Stimulated activated CD8-positive, alpha-beta memory T cell treated with anti-CD3 and anti-CD28 coated beads, Interleukin-15, amount 100 ng/mL, for 48 hours (primary cell): ENCODE measurements around the gene DACT2.
A peak's percentile ranks its signal among the peaks of the same experiment; 100 is the strongest.
"Not testable (repeated sequence)": the region's sequence is repeated elsewhere in the genome, so short reads cannot be mapped to it uniquely, and the experiment has no call there.

Source experiments
- DNase-seq, 2 donors: peaks; one replicate each; pipeline ENCODE4 v3.0.0-alpha.2; 2020; ENCODE audit warnings: low read depth in 2 of 2

The DACT2 gene

GRCh38 chr6:168302534-168302933 is 17.0 kb downstream of the DACT2 start:
- DNase-seq, result no peak

GRCh38 chr6:168301648-168302398 is 17.8 kb downstream of the DACT2 start:
- DNase-seq, result no peak

- DNase-seq, result no peak
These were observed 18.5 kb downstream of the DACT2 start for GRCh38 chr6:168300975-168301647.

- DNase-seq, result no peak
These were observed 19.8 kb downstream of the DACT2 start for GRCh38 chr6:168299541-168300511.

DNA sequence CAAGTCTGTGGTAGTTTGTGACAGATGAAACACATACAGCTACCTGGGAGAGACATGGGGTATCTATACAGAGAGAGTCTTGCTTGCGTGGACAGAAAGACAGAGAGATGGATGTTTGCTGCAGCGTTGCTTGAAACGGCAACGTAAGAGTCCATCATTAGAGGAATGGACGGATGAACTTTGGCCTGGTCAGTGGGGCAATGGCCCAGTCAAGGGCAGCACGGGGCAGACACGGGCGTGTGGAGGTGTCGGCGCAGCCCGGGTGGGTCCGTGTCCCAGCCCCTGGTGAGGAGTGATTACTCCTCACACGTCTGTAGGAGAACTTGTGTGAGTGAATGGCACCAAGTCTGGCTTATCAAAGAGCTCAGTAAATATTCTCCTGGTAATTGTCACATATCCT is 21.9 kb downstream of the DACT2 start:
- DNase-seq, result no peak

- DNase-seq, result no peak
These were observed 24.7 kb downstream of the DACT2 start for GRCh38 chr6:168294901-168295300.

DNA sequence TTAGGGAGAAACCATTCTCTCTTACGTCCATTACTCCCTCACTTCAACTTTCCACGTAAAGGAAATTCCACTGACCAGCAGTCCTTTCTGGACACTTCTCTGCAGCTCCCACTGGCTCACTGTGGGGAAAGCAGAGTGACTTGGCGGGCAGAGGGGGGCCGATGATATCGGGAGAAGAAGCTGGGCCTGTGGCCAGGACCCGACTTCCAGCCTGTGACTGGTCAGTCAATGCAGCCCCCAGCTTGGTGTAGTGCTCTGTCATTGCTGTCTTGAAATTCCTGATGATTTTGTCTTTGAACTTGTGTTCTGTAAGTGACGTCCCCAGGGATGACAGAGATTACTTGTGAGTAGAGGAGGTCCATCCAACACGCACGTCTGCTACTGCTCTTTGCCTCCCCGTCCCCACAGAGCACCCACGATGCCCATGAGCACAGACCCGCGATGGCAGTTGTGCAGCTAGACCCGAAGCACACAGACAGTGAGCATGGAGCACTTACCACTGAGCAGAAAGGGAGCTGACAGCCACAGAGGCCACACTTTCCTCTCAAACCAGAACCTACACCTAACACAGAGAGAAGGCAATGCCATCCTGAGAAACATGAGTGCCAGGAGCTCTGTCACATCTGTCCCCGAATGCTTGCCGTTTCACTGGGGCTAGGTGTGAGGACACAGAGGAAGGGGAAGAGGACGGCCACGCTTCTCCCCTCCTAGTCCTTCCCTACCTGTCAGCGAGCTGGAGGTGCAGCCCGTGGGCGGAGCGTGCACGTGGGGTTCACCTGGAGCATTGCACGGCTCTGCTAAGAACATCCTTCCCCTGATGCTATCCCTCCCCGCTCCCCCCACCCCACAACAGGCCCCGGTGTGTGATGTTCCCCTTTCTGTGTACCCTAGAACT is 25.7 kb downstream of the DACT2 start:
- no peak for DNase-seq

DNA sequence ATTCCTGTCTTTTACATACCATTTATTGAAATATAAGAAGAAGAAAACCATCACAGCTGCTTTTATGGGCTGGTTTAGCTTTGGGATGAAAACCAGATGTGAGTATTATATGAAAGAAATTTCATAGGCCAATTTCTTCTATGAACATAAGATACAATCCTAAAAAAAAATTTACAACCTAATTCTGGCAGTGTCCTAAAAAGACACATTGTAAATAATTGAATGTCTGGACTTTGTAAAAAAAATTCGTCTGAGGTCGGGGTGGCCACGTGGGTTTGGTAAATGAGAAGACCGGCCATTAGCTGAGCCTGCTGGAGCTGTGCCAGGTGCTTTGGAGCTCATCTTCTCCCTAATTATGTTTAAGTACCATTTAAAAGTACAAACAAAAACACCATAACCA is 26.8 kb downstream of the DACT2 start:
- DNase-seq, result no peak

GRCh38 chr6:168291450-168291849 is 28.1 kb downstream of the DACT2 start:
- no peak for DNase-seq

- no peak for DNase-seq
These were observed 29.5 kb downstream of the DACT2 start for GRCh38 chr6:168290095-168290494.

DNA sequence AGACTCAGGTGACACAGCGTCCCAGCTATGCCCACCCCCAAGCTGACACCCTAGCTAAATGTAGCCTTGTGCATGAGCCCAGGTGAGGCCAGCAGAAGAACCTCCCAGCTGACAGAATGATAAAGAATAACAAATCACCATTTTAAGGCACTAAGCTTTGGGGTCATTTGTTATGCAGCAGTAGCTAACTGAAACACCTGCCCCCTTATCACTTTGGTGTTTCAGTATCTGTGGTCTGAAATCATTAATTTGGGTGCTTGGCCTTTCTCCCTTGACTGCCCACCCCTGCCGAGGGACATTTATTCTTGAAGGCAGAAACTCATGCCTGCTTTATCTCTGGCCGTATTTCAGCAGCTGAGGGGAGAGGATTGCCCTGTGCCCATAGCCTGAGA is 30.0 kb downstream of the DACT2 start:
- no peak for DNase-seq

DNA sequence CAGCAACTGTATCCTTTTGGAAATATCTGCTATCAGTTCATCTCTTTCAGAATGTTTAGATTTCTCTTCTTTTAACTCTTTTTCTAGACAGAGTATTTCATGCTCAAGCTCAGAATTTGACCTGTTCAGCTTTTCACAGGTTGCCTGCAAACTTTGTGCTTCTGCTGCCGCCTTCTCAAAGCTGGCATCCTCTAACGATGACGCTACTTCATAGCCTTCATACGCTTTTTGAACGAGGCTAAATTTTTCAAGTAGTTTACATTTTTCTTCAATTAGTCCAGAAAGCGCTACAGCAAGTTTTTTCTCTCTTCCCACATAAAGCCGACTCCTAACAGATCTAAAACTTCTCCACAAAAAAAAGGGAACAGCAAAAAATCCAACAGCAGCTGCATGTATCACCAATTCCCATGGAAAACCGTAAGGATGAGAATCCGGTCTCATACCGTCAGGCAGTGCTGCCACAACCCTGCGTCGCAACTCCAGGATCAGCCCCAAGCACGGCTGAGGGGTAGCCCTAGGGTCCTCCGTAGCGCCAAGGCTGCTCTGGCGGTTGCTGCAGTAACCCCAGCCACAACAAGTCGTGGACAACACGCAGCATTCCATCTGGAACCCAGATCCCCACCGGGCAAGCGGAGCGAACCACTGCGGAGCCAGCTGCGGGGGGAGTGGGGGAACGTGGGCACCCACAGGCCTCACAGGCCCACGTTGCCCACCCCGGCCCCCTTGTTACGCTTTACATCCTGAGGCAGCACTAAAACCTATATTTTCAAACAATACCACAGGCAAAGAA is 30.6 kb downstream of the DACT2 start:
- no peak for DNase-seq

GRCh38 chr6:168287460-168287859 is 32.1 kb downstream of the DACT2 start:
- DNase-seq, result not testable (repeated sequence)

DNA sequence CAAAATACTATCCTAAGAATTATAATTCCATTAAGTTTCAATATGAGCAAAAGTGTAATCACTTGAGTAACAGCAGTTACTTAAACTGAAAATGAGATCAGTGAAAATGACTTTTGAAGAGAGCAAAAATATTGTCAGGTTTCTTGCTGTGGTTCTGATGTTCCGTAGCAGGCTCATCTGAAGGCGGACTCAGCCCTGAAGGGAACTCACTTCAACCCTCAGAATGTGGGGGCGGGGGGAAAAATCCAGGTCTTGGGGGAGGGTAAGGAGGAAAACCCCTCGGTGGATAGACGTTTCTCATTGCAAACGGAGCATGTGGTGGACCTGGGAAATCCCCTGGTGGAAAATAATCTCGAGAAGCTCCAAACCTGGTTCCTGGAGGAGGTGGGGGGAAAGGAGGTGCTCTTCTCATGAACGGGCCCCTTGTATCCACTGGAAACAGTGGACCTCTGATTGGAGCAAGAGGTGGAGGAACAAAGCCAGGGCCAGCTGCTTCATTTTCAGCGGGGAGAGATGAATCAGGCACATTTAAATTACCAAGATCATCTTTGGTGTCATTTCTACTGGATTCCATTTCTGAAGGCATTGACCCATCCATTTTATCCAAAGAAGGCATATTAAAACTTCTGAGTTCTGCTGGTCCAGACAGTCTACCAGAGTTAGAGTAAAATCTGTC is 32.7 kb downstream of the DACT2 start:
- peak; percentile 19 to 34 for DNase-seq

DNA sequence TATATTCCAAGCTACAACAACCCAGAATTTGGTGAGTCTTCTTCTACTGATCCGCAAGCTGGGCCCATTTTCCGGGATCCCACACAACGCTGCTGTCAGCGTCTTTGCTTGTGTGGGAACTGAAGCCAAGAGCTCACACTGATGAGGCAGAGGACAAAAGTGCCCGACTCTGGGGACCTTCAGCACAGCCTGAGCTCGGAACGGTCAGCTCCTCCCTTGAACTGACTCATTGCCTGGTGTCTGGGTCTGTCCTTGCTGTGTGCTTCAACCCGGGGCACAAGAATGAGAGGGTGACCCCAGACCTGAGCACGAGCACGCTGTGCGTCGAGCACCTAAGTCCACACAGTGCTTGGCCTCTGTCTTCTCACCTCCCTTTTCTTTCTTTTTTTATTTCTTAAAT is 33.5 kb downstream of the DACT2 start:
- DNase-seq, result no peak

GRCh38 chr6:168285456-168285855 is 34.1 kb downstream of the DACT2 start:
- no peak for DNase-seq

GRCh38 chr6:168284187-168284586 is 35.4 kb downstream of the DACT2 start:
- no peak for DNase-seq

GRCh38 chr6:168283686-168284025 is 35.9 kb downstream of the DACT2 start:
- DNase-seq, result no peak

DNA sequence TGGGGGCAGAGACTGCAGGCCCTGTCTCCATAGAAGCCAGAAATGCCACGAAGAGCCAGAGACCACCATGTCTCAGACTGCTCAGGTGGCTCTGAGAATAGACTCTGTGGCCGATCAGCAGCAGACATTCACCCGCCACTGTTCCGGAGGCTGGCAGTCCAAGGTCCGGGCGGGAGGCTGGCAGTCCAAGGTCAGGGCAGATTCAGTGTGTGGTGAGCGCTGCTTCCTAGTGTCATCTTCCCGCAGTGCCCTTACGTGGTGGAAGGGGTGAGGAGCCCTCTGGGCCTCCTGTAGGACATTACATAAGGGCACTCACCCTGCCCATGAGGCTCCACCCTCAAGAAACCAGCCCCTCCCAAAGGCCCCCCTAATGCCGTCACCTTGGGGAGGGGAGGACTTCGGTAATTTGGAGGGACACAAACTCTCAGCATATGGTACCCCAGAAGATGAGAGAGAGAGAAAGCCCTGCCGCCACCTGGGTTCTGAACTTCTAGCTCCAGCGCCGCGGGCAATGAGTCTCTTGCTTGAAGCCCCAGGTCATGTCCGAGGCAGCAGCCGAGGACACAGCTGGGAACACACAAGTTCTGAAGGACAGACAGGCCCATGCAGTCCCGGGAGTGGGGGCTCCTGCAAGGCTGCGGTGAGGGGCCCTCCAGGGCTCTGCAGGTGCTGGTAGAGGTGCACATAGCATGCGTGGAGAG is 36.4 kb downstream of the DACT2 start:
- DNase-seq, result no peak
